GM12878 (cell line): ENCODE data around the gene DCC. TPM values are rescaled to one million over a fixed set of nuclear protein-coding genes. Genes with fewer than 3 reads are reported as not detected.

Experiments
- ATAC-seq: fragments of 200-7000 bp; cut with Tn5 transposase; 3 replicates; pipeline ENCODE4 v1.9.1; 2020; ENCODE audit warnings: mild to moderate bottlenecking, moderate library complexity
- BruUV-seq: library from RNA; stranded (reverse); fragments of 400-500 nt; replicated peaks from 2 replicates; lab custom pipeline; 2021; lab: Mats Ljungman, UMichigan
- CTCF ChIA-PET: fragments of 300-600 bp; sonication (Branson Sonifier 250); formaldehyde crosslinking; extraction: SDS; loops from one replicate; lab custom pipeline; 2021; ENCODE audit warnings: inconsistent platforms; lab: Yijun Ruan, JAX
- POLR2A ChIA-PET: fragments of 350-600 bp; formaldehyde crosslinking; extraction: SDS; loops from one replicate; lab custom pipeline; 2021; ENCODE audit warnings: inconsistent platforms; lab: Charles Lee
- RAD21 ChIA-PET: fragments of 300-600 bp; sonication (Branson Sonifier 250); formaldehyde crosslinking; loops from one replicate; lab custom pipeline; 2023; ENCODE audit warnings: antibody characterized with exemption; ENCODE audit not compliant: unreplicated experiment; lab: Charles Lee
- SMC1A ChIA-PET: fragments of 300-600 bp; sonication (Branson Sonifier 250); formaldehyde crosslinking; loops from one replicate; lab custom pipeline; 2023; ENCODE audit not compliant: unreplicated experiment, uncharacterized antibody; lab: Charles Lee
- DNase-seq: peaks from one replicate; pipeline ENCODE4 v3.0.0-alpha.2; 2011; ENCODE audit warnings: low read depth, low spot score
- FAIRE-seq: peaks from 3 replicates; lab custom pipeline; 2011; peaks lifted over from hg19 to GRCh38; lab: Jason Lieb, UNC
- H2AFZ ChIP-seq: 2 replicates; pipeline ENCODE4 v1.6.0; 2011; ENCODE audit warnings: low read depth, low read length, control low read depth; ENCODE audit not compliant: control insufficient read depth
- H3K27ac ChIP-seq: 2 replicates; pipeline ENCODE4 v1.5.1; 2011; ENCODE audit warnings: control low read depth; ENCODE audit not compliant: control insufficient read depth, insufficient read depth
- H3K27me3 ChIP-seq, 2 experiments: replicated peaks in 1 of 2; 2 replicates each; pipeline versions ENCODE4 v1.6.0 to v1.6.1; 2011; ENCODE audit warnings: low read length in 1 of 2; ENCODE audit not compliant: control insufficient read depth in 2 of 2, insufficient read depth in 2 of 2
- H3K36me3 ChIP-seq, 2 experiments: 2 replicates each; pipeline ENCODE4 v1.5.1; 2011; ENCODE audit warnings: low read length in 1 of 2; ENCODE audit not compliant: control insufficient read depth in 2 of 2, insufficient read depth in 2 of 2
- H3K4me1 ChIP-seq: 2 replicates; pipeline ENCODE4 v1.6.1; 2011; ENCODE audit warnings: mild to moderate bottlenecking, low read length, moderate library complexity, mixed read lengths; ENCODE audit not compliant: control insufficient read depth, insufficient read depth
- H3K4me2 ChIP-seq: 2 replicates; pipeline ENCODE4 v1.6.0; 2011; ENCODE audit warnings: control low read depth; ENCODE audit not compliant: control insufficient read depth, insufficient read depth
- H3K4me3 ChIP-seq: fragments of 200-600 bp; sonication (generic); 2 replicates; pipeline ENCODE4 v1.5.1; 2016
- H3K79me2 ChIP-seq: 2 replicates; pipeline ENCODE4 v1.6.0; 2011; ENCODE audit warnings: low read length; ENCODE audit not compliant: control insufficient read depth, insufficient read depth
- H3K9ac ChIP-seq: 2 replicates; pipeline ENCODE4 v1.8.0; 2011; ENCODE audit warnings: low read length, control low read depth, mixed read lengths; ENCODE audit not compliant: control insufficient read depth, insufficient read depth
- H3K9me3 ChIP-seq: replicated peaks from 3 replicates; pipeline ENCODE4 v1.5.1; 2011; ENCODE audit warnings: mild to moderate bottlenecking, low read length; ENCODE audit not compliant: control insufficient read depth, insufficient read depth
- H4K20me1 ChIP-seq: 2 replicates; pipeline ENCODE4 v1.6.0; 2011; ENCODE audit not compliant: control insufficient read depth, insufficient read depth
- BRCA1 ChIP-seq: IDR thresholded peaks from 2 replicates; pipeline ENCODE4 v1.6.1; 2011; ENCODE audit warnings: low read depth, low read length, improper control_type of control experiment
- NFIC ChIP-seq: IDR thresholded peaks from 2 replicates; pipeline ENCODE4 v1.6.1; 2012; ENCODE audit warnings: low read depth, mild to moderate bottlenecking, inconsistent platforms, low read length, moderate library complexity
- NFXL1 ChIP-seq: fragments of 450-650 bp; IDR thresholded peaks from 2 replicates; pipeline ENCODE4 v1.6.1; 2017; ENCODE audit warnings: antibody characterized with exemption, mild to moderate bottlenecking, borderline replicate concordance
- STAT3 ChIP-seq: IDR thresholded peaks from 2 replicates; pipeline ENCODE4 v1.6.1; 2011; ENCODE audit warnings: low read depth, low read length, improper control_type of control experiment
- TARDBP ChIP-seq: IDR thresholded peaks from 2 replicates; pipeline ENCODE4 v1.6.1; 2016; ENCODE audit warnings: borderline replicate concordance
- ZBED1 ChIP-seq: IDR thresholded peaks from 2 replicates; pipeline ENCODE4 v1.6.1; 2016; ENCODE audit warnings: borderline replicate concordance
- WGBS: methylation state at CpG from one replicate; pipeline ENCODE4 v1.1.6; 2016; ENCODE audit warnings: low lambda C conversion rate; ENCODE audit not compliant: insufficient replicate concordance, insufficient coverage; ENCODE audit errors: missing lambda C conversion rate; 5-methylcytosine and 5-hydroxymethylcytosine counted together
- in situ Hi-C: fragments of 300-500 bp; cut with MboI; formaldehyde crosslinking; loops from 9 replicates; pipeline ENCODE4 v1.14.3; 2018; ENCODE audit warnings: mixed read lengths
- intact Hi-C: fragments of 100-400 bp; cut with micrococcal nuclease; formaldehyde crosslinking; loops from one replicate; pipeline ENCODE4 v1.14.2; 2022; ENCODE audit not compliant: unreplicated experiment
- polyA plus RNA-seq, 11 experiments: library from polyadenylated mRNA; depleted of rRNA in 4 of 11; unstranded in 6 of 11; stranded (reverse) in 5 of 11; fragments of >200 nt; fragmentation: Nextera tagmentation in 4 of 11; fragmentation: Illumina TruSeq in 1 of 11; extraction: Ambion mirVana in 4 of 11; extraction: Trizol in 1 of 11; gene quantifications; 1 replicate in 1 of 11; 2 replicates in 10 of 11; pipeline versions ENCODE4 v1.2.1 to v1.2.3, GENCODE V29; 2011 to 2016; ENCODE audit warnings: inconsistent platforms in 2 of 11, missing spikeins in 2 of 11, low read depth in 1 of 11
- total RNA-seq, 4 experiments: library from RNA; depleted of rRNA in 3 of 4; stranded (reverse); fragments of >200 nt in 3 of 4; fragmentation: Illumina TruSeq in 1 of 4; extraction: Trizol in 1 of 4; gene quantifications; 2 replicates each; pipeline versions ENCODE4 v1.2.1 to v1.2.3, GENCODE V29; 2013 to 2021
- TF ChIP-seq, protein P1 (sequence below): fragments of 450-650 bp; IDR thresholded peaks from 2 replicates; pipeline ENCODE4 v1.6.1; 2018; ENCODE audit warnings: borderline replicate concordance, mild to moderate bottlenecking; ENCODE audit not compliant: partially characterized antibody

DCC gene
- total and polyA plus RNA-seq, 10 of the 15 experiments (the other 5 are each of a cell fraction or from before 2014, with no cell fraction given), result 0.01 TPM; not detected in 9

DNA sequence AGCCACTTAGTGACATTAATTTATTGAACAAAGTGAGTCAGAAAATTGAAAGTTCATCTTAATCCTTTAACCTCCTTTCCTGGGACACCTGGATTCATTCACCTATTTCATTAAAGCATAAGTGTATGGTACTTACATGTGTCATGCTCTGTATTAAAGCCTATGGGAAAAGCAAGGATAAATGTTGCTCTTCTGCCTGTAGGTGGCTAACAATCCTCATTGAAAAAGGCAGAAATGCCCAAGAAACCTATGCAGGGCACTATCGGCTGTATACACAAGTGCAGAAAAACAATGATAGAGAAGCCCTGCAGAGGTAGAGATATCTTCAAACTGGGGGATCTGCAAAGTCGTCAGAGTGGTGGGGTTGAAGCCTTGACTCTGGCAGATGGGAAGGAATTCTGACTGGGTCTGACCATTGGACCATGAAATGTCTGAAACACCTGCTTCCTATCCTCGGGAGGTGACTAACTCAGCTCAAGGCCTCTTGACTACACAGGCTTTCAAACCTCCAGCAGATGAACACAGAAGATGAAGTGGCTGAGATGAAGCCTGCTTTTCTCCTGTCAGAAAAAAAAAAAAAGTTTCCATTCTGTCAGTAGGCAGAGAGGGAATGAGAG lies 83.1 kb downstream of the DCC start:
- no TSS peak for BruUV-seq
- WGBS, result 10% methylated on average over 3 of the region's 3 CpGs
- TF ChIP-seq TARDBP, result no peak
- no peak for TF ChIP-seq BRCA1
- no peak for TF ChIP-seq STAT3
- no peak for TF ChIP-seq NFIC
- no peak for TF ChIP-seq NFXL1
- TF ChIP-seq, protein P1, sequence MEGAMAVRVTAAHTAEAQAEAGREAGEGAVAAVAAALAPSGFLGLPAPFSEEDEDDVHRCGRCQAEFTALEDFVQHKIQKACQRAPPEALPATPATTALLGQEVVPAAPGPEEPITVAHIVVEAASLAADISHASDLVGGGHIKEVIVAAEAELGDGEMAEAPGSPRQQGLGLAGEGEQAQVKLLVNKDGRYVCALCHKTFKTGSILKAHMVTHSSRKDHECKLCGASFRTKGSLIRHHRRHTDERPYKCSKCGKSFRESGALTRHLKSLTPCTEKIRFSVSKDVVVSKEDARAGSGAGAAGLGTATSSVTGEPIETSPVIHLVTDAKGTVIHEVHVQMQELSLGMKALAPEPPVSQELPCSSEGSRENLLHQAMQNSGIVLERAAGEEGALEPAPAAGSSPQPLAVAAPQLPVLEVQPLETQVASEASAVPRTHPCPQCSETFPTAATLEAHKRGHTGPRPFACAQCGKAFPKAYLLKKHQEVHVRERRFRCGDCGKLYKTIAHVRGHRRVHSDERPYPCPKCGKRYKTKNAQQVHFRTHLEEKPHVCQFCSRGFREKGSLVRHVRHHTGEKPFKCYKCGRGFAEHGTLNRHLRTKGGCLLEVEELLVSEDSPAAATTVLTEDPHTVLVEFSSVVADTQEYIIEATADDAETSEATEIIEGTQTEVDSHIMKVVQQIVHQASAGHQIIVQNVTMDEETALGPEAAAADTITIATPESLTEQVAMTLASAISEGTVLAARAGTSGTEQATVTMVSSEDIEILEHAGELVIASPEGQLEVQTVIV, result no peak
- no peak for TF ChIP-seq ZBED1
- ChIA-PET SMC1A (no interaction called here), CTCF (no interaction called here), POLR2A (no interaction called here), RAD21 (interaction anchor here (0.7 kb wide), 1 partner anchor 299 kb away, joined by 3 read pairs; no protein-coding TSS in a partner anchor)
- Histone ChIP-seq H3K4me1 (no peaks in the 10 kb centered on the region), H3K4me2 (no peak overlapping the region), H3K27me3 (no peaks in the 10 kb centered on the region), H3K9me3 (no peaks in the 10 kb centered on the region), H3K27ac (no peak overlapping the region), H3K9ac (no peak overlapping the region), H3K79me2 (no peaks in the 10 kb centered on the region), H3K36me3 (no peaks in the 10 kb centered on the region), H4K20me1 (no peaks in the 10 kb centered on the region), H3K4me3 (no peak overlapping the region), H2AFZ (no peak overlapping the region)
- in situ Hi-C loops, result no loop called here
- FAIRE-seq (no peak), DNase-seq (no peak), ATAC-seq (no peak)
- intact Hi-C loops, result no loop called here
